ENCODE results near the gene CIITA.
"Not testable (repeated sequence)": the region's sequence is repeated elsewhere in the genome, so short reads cannot be mapped to it uniquely, and the experiment has no call there.

Gene CIITA

DNA sequence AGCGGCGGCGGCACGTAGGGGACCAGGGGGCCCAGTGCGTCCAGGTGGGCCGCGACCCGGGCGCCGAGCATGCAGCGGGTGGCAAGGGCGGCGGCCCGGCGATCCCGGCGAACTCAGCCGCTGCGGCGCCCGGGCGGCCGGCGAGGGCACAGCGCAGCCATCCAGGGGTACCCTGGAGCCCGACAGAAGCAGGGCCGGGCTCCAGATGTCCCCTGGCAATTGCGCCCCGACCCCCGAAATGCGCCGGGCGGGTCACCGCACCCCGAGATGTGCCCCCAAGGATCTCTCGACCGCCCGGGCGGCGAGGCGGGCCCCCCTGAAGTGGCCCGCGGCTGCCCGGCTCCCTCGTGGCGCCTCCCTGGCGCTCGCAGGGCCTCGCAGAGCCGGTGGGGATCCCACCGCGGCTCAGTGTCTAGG is 64.9 kb downstream of the CIITA start:
- Histone ChIP-seq H3K4me2 (ENCODE audit: low read length) (peak overlapping the region; percentile 97), H3K9ac (ENCODE audit: low read depth, low read length) (peak overlapping the region; percentile 83), H3K4me1 (ENCODE audit: control insufficient read depth, insufficient read depth, low read length) (peaks cover 70% of the 10 kb centered on the region), H3K36me3 (ENCODE audit: insufficient read depth, low read length) (peaks cover 19% of the 10 kb centered on the region), H3K4me3 (ENCODE audit: low read length) (peak overlapping the region; percentile 83)
- not testable (repeated sequence) for H3K27me3 ChIP-seq (ENCODE audit: control insufficient read depth, insufficient read depth, low read length); H3K9me3 ChIP-seq (replicated peaks; ENCODE audit: low read length)

DNA sequence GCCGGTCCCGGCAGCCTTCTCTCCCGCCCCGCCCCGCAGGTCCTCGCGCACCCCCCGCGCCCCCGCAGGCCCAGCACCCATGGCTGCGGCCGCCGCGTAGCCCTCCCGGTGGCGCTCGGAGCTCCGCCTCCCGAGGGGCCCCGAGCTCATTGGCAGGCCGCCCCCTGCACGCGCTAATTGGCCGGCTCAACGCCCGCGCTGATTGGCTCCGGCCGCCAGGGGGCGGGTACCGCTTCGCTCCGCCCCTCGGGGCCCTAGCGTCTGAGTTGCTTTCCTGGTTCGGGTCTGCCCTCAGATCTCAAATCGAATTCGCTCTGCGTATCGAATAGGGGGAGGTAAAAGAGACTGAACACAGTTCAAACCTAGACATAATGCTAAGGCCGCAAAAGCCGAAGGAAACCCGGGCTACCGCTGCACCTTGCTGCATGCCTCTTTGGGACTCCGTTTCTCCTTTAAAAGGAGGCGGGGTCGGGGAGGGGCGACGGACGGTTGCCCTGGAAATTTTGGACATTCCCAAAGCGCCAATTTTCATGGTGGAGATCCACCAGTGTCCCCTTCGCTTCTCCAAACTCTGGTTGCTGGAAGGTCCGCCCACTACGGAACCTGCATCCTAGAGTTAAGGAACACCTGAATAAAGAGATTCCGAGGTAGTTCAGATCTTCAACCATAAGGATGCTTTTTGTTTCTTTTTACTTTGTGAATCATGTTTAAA is 65.5 kb downstream of the CIITA start, which contains the start of gene DEXI:
TSS of gene DEXI (minus strand) at position 117 of the 712 bp plus-strand sequence. CDS start 463 bp downstream, outside the sequence.
- H3K4me3 ChIP-seq (ENCODE audit: low read length), result peak within 1 kb of the TSS; percentile 83
- H3K9me3 ChIP-seq (replicated peaks; ENCODE audit: low read length), result no peaks in the 10 kb centered on the region
- H3K4me1 ChIP-seq (ENCODE audit: control insufficient read depth, insufficient read depth, low read length), result peaks cover 68% of the 10 kb centered on the region
- no peaks in the 10 kb centered on the region for H3K27me3 ChIP-seq (ENCODE audit: control insufficient read depth, insufficient read depth, low read length)
- H3K4me2 ChIP-seq (ENCODE audit: low read length), result peak within 1 kb of the TSS; percentile 97
- peak within 1 kb of the TSS; percentile 83 for H3K9ac ChIP-seq (ENCODE audit: low read depth, low read length)
- peaks cover 19% of the 10 kb centered on the region for H3K36me3 ChIP-seq (ENCODE audit: insufficient read depth, low read length)

DNA sequence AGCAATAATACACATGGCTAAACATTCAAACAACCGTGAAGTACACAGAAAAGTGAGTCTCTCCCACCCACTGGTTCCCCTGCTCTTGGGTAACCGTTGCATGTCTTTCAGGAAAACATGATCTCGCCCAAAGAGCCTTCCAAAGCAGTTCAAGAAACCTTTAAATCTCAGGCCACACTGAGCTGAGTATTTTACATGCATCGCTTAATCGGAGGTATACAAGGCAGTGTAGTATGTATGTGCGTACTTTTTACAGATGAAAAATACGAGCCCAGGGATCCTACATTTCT is 66.0 kb downstream of the CIITA start:
- Histone ChIP-seq H3K27me3 (ENCODE audit: control insufficient read depth, insufficient read depth, low read length) (no peaks in the 10 kb centered on the region), H3K9me3 (replicated peaks; ENCODE audit: low read length) (no peaks in the 10 kb centered on the region), H3K9ac (ENCODE audit: low read depth, low read length) (peak overlapping the region; percentile 81), H3K36me3 (ENCODE audit: insufficient read depth, low read length) (peaks cover 19% of the 10 kb centered on the region), H3K4me1 (ENCODE audit: control insufficient read depth, insufficient read depth, low read length) (peaks cover 63% of the 10 kb centered on the region), H3K4me3 (ENCODE audit: low read length) (peak overlapping the region; percentile 83), H3K4me2 (ENCODE audit: low read length) (peak overlapping the region; percentile 96)

DNA sequence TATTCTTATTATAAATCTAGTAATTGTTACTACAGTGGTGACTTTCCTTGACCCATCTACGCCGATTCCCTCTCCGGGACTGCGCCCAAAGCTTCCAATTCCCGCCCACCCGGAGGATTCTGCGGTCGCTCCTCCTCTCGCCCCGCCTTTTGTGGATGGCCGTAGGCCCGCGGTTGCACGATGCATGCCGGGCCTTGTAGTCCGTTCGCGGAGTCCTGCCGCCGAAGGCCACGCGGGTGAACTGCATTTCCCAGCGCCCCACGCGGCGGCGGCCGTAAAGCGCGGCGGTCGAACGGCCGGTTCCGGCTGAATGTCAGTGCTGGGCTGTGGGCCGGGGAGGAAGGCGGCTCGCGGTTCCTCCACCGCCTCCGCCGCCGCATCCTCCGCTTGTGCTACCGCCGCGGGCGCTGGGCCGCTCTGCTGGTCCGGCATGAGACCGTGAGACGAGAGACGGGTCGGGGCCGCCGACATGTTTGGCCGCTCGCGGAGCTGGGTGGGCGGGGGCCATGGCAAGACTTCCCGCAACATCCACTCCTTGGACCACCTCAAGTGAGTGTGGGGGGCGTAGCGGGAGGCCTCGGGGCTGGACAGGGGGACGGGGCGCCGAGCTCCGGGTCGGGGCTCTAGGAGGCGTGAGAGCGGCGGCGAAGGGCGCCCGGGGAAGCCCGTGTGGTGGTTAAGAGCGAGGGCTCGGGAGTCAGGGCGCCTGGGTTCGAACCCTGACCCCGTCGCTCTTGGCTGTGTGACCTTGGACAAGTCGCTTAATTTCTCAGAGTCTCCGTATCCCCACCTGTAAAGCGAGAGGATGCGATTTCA is 67.5 kb downstream of the CIITA start, which contains the start of gene CLEC16A:
TSS of gene CLEC16A (plus strand) at position 316 of the 816 bp plus-strand sequence. CDS start at position 470, 154 bp downstream.
- Histone ChIP-seq H3K9me3 (replicated peaks; ENCODE audit: low read length) (no peaks in the 10 kb centered on the region), H3K36me3 (ENCODE audit: insufficient read depth, low read length) (peaks cover 7% of the 10 kb centered on the region), H3K4me1 (ENCODE audit: control insufficient read depth, insufficient read depth, low read length) (peaks cover 54% of the 10 kb centered on the region), H3K4me2 (ENCODE audit: low read length) (peak within 1 kb of the TSS; percentile 97), H3K27me3 (ENCODE audit: control insufficient read depth, insufficient read depth, low read length) (no peaks in the 10 kb centered on the region), H3K9ac (ENCODE audit: low read depth, low read length) (peak within 1 kb of the TSS; percentile 90), H3K4me3 (ENCODE audit: low read length) (peak within 1 kb of the TSS; percentile 93)

DNA sequence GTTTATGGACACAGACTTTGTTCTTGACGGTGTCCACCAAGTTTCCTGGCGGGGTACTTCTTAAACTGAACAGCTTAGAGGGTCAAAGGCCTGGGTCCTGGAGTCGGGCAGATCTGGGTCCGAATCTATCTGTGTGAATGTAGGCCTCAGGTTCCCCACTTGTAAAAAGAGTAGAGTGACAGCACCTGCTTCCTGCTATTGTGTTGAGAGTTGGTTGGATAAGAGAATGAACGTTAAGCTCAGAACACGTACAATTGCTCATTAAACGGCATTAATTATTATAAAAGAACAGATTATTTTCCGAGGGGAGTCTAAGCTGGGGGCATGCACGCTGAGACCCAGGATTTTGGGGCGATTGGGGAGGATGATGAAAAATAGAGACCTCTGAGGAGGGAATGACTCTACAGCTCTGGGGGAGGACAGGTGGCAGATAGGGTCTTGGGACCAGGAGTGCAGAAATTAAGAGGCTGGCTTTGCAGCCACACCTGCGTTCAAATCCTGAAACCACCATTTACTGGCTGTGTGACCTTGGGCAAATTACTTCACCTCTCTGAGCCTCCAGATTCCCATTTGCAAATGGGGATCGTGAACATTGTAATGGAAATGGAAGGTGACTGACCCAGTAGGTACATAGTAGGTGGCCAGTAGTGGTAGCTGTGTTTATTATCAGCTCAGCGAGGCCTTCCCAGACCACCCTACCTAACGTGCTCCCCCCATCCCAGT is 68.2 kb downstream of the CIITA start:
- Histone ChIP-seq H3K27me3 (ENCODE audit: control insufficient read depth, insufficient read depth, low read length) (no peaks in the 10 kb centered on the region), H3K9ac (ENCODE audit: low read depth, low read length) (peak overlapping the region; percentile 90), H3K4me2 (ENCODE audit: low read length) (peak overlapping the region; percentile 97), H3K4me3 (ENCODE audit: low read length) (peak overlapping the region; percentile 93), H3K9me3 (replicated peaks; ENCODE audit: low read length) (no peaks in the 10 kb centered on the region), H3K36me3 (ENCODE audit: insufficient read depth, low read length) (peaks cover under 1% of the 10 kb centered on the region), H3K4me1 (ENCODE audit: control insufficient read depth, insufficient read depth, low read length) (peaks cover 54% of the 10 kb centered on the region)

DNA sequence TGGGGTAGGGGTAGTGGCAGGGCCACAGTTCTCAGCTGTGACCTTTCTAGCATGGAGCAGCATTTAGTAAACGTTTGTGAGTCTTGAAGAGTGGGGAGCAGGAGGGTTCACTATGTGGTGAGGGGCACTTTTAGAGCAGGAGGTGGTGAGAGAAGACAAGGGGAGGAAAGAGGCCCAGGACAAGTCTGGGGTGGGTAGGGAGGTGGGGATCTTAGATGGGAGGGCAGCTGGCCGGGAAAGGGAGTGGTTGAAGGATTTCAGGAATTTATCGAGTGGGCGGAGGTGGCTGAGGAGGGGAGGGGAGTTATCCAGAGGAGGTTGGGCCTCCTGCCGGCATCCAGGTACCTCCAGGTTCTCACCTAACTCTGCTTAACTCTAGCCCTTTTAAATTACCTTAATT is 69.3 kb downstream of the CIITA start:
- no peaks in the 10 kb centered on the region for H3K27me3 ChIP-seq (ENCODE audit: control insufficient read depth, insufficient read depth, low read length)
- peak overlapping the region; percentile 48 for H3K9ac ChIP-seq (ENCODE audit: low read depth, low read length)
- peak overlapping the region; percentile 97 for H3K4me2 ChIP-seq (ENCODE audit: low read length)
- H3K4me3 ChIP-seq (ENCODE audit: low read length), result peak overlapping the region; percentile 93
- no peaks in the 10 kb centered on the region for H3K36me3 ChIP-seq (ENCODE audit: insufficient read depth, low read length)
- H3K9me3 ChIP-seq (replicated peaks; ENCODE audit: low read length), result no peaks in the 10 kb centered on the region
- H3K4me1 ChIP-seq (ENCODE audit: control insufficient read depth, insufficient read depth, low read length), result peaks cover 55% of the 10 kb centered on the region

DNA sequence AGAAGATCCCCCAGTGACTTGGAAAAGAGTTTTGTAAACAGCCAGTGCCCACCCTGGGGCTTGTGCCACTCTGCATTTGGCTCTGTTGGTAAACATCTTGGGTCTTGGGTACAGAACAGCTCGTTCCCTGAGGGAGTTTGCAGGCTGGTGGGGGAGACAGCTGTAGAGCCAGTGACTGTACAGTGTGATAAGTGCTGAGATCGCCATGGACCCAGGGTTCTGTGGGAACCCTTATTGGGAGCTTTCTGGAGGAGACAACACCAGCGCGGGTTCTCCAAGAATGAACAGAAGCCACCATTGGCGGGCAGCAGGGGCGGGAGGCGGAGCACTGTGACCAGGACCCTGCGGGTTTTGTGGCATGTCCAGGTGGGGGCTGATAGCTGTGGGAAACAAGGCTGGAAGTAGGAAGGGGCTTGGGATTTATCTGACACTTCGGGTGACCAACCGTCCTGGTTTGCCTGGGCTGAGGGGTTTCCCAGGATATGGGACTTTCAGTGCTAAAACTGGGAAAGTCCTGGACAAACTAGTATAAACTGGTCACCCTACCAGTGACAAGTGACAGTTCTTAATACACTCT is 70.3 kb downstream of the CIITA start:
- Histone ChIP-seq H3K27me3 (ENCODE audit: control insufficient read depth, insufficient read depth, low read length) (no peaks in the 10 kb centered on the region), H3K36me3 (ENCODE audit: insufficient read depth, low read length) (no peaks in the 10 kb centered on the region), H3K4me1 (ENCODE audit: control insufficient read depth, insufficient read depth, low read length) (peaks cover 55% of the 10 kb centered on the region), H3K9ac (ENCODE audit: low read depth, low read length) (no peak overlapping the region), H3K4me3 (ENCODE audit: low read length) (no peak overlapping the region), H3K4me2 (ENCODE audit: low read length) (peak overlapping the region; percentile 97), H3K9me3 (replicated peaks; ENCODE audit: low read length) (no peaks in the 10 kb centered on the region)

DNA sequence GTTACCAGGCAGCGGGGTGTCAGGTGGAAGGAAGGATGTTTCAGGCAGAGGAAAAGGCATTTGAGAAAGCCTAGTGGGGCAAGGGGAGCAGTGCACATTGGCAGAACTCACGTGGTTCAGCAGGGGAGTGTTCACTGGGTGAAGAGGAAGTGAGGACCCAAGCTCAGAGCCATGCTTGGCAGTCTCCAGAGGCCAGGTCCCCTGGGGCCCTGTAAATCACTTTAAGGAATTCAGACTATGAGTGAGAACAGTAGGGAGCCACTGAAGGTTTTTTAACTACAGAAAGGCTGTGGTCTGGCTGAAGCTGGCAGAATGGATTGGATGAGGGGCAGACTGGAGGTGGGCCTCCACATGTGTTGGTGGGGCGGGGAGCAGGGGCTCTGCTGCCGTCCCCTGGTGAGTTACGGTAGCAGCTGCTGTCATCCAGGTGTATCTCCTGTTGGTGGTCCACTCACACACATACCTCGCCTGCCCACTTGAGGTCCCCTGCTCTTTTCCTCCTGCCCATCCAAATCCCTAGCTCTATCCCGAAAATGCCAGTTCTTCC is 72.5 kb downstream of the CIITA start:
- no peak overlapping the region for H3K9ac ChIP-seq (ENCODE audit: low read depth, low read length)
- no peaks in the 10 kb centered on the region for H3K36me3 ChIP-seq (ENCODE audit: insufficient read depth, low read length)
- no peaks in the 10 kb centered on the region for H3K27me3 ChIP-seq (ENCODE audit: control insufficient read depth, insufficient read depth, low read length)
- H3K9me3 ChIP-seq (replicated peaks; ENCODE audit: low read length), result no peaks in the 10 kb centered on the region
- no peak overlapping the region for H3K4me3 ChIP-seq (ENCODE audit: low read length)
- H3K4me2 ChIP-seq (ENCODE audit: low read length), result no peak overlapping the region
- H3K4me1 ChIP-seq (ENCODE audit: control insufficient read depth, insufficient read depth, low read length), result peaks cover 46% of the 10 kb centered on the region

DNA sequence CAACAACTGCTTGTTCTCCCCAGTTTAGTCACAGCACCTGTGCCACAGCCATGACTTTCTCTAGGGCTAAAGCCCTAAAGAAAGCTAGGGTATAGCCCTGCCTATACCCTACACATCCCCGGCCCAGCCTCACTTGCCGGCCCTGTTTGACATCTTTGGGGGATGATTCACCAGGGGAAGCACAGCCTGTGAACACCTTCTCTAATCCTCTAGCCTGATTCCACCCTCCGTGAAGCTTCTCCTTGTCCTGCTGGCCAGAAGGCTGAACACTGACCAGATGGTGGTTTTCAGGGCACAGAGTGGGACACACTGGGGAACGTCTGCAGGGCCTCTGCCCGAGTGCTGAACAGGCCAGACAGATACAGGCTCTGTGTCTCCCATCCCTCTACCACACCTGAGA is 73.4 kb downstream of the CIITA start:
- H3K36me3 ChIP-seq (ENCODE audit: insufficient read depth, low read length), result no peaks in the 10 kb centered on the region
- H3K27me3 ChIP-seq (ENCODE audit: control insufficient read depth, insufficient read depth, low read length), result no peaks in the 10 kb centered on the region
- H3K4me2 ChIP-seq (ENCODE audit: low read length), result peak overlapping the region; percentile 7
- no peak overlapping the region for H3K4me3 ChIP-seq (ENCODE audit: low read length)
- H3K4me1 ChIP-seq (ENCODE audit: control insufficient read depth, insufficient read depth, low read length), result peaks cover 40% of the 10 kb centered on the region
- H3K9me3 ChIP-seq (replicated peaks; ENCODE audit: low read length), result no peaks in the 10 kb centered on the region
- no peak overlapping the region for H3K9ac ChIP-seq (ENCODE audit: low read depth, low read length)

DNA sequence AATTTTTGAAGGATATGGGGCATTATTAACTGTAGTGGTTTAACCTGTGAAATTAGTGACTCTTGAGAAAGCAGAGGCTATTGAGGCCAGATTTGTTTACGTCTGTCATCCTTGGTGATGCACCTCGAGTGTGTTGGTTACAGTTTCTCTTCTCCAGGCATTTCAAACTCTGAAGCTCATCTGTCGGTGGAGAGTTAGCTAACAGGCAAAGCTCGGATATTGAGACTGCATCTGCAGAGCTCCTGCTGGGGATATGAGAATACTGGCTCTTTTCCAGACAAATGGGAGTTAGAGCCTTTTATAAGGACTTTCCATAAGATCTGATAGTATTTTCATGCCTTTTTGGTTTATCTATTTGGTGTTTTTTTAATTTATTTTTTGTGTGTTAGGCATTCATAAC is 74.0 kb downstream of the CIITA start:
- Histone ChIP-seq H3K4me3 (ENCODE audit: low read length) (no peak overlapping the region), H3K27me3 (ENCODE audit: control insufficient read depth, insufficient read depth, low read length) (no peaks in the 10 kb centered on the region), H3K4me2 (ENCODE audit: low read length) (no peak overlapping the region), H3K9me3 (replicated peaks; ENCODE audit: low read length) (no peaks in the 10 kb centered on the region), H3K4me1 (ENCODE audit: control insufficient read depth, insufficient read depth, low read length) (peaks cover 34% of the 10 kb centered on the region), H3K9ac (ENCODE audit: low read depth, low read length) (no peak overlapping the region), H3K36me3 (ENCODE audit: insufficient read depth, low read length) (no peaks in the 10 kb centered on the region)

DNA sequence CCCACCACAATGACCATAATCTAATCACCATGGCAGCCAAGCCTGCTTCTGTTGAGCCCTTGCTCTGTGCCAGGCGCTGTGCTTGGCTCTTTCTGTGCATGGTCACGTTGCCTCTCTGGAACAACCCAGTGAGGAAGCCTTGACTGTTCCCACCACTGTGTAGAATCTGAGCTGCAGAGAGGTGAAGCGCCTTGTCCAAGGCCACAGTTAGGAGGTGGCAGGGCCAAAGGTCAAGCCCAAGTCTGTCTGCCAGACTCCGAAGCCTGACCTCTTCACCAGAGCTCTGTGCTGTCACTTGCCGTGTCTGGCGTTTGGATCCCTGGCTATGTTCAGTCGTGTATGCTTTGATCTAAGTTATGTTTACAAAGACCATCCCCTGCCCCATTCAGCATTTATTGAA is 77.9 kb downstream of the CIITA start:
- H3K4me1 ChIP-seq (ENCODE audit: control insufficient read depth, insufficient read depth, low read length), result peaks cover 35% of the 10 kb centered on the region

More for the DNA sequence above, 77.9 kb downstream of the CIITA start:
- no peaks in the 10 kb centered on the region for H3K27me3 ChIP-seq (ENCODE audit: control insufficient read depth, insufficient read depth, low read length)
- H3K4me3 ChIP-seq (ENCODE audit: low read length), result no peak overlapping the region
- H3K4me2 ChIP-seq (ENCODE audit: low read length), result no peak overlapping the region
- no peaks in the 10 kb centered on the region for H3K36me3 ChIP-seq (ENCODE audit: insufficient read depth, low read length)
- no peaks in the 10 kb centered on the region for H3K9me3 ChIP-seq (replicated peaks; ENCODE audit: low read length)
- no peak overlapping the region for H3K9ac ChIP-seq (ENCODE audit: low read depth, low read length)
